Measurements from ENCODE around the gene S100Z.
"Not testable (repeated sequence)": the region's sequence is repeated elsewhere in the genome, so short reads cannot be mapped to it uniquely, and the experiment has no call there.

Gene S100Z

DNA sequence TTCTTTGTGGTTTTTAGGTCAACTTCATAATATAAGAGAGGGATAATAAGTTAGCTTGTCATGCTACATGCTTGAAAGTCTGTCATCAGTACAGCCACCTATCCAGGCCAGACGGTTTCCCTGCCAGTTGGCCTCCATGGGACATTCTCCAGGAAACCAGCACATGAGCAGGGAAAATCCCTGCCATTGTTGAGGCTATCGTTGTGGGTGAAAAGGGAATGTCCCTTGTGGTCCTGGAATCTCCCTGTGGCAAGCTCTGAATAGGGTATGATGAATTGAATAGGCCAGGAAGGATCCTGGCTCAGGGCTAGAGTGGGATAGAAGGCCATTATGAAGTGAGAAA, 18.7 kb upstream of the S100Z start:
- peak in 1 of 2 donors; percentile 20 for ATAC-seq

GRCh38 chr5:76836181-76836580, 13.6 kb upstream of the S100Z start:
- ATAC-seq = no peak

DNA sequence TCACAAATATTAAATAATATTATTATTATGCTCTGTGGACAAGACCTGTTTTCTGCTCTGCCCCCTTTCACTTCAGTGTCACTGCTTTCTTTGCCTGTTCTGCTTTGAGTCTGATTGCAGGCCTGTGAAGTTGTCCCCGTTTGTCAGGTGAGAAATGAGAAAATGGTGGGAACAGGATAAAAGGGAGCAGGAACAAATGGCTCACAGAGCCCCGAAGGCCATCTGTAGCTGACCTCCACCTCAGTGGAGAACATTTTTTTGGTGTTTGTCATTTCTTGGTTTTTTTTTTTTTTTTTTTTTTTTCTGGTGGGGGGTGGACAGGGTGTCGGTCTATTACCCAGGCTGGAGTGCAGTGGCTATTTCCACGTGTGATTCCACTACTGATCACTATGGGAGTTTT, 13.2 kb upstream of the S100Z start:
- ATAC-seq = no peak

GRCh38 chr5:76838481-76839261, 11.1 kb upstream of the S100Z start:
- ATAC-seq = no peak

- no peak for ATAC-seq
Measured at GRCh38 chr5:76841361-76841760, 8.5 kb upstream of the S100Z start.

DNA sequence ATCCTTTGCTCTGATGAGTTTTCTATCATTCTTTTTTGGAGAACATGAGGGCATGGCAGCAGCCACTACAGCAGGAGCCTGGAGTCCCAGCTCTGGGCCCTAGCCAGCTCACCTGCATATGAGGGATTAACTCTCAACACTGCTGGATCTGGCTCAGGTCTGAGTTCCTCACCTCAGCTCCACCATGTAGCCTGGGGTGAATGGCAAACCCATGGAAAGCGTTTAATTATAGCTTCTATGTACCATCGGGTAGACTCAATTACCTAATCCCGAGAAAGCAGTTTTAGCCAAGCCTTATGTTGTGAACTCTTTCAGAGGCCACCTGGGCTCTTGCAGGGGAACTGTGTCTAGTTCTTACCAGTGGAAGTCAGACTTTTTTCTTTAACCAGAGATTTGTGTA, 3.9 kb upstream of the S100Z start:
- no peak for ATAC-seq

DNA sequence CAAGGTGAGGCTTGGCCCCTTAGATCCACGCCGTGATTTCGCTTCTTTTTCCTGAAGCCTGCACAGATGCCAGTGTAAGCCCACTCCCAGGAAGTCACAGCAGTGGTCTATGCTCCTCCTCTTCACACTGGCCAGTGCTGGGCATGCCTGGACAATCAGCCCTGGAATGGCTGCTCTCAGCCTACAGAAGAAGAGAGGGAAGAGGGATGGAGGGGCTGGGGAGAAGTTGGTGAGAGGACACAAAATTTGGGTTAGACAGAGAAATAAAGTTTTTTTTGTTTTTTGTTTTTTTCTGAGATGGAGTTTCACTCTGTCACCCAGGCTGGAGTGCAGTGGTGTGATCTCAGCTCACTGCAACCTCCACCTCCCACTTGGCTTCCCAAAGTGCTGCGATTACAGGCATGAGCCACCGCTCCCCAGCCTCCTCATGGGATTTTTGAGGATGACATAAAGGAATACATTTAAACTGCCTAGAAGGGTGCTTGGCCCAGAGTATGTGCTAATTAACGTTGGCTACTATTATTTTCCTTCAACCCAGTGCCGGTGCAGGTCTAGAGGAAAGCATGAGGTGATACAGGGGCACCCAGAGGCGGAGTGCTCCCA, 830 bp downstream of the S100Z start:
- peak in 1 of 2 donors; percentile 11 for ATAC-seq

GRCh38 chr5:76851728-76852369, 2.0 kb downstream of the S100Z start:
- ATAC-seq = no peak

DNA sequence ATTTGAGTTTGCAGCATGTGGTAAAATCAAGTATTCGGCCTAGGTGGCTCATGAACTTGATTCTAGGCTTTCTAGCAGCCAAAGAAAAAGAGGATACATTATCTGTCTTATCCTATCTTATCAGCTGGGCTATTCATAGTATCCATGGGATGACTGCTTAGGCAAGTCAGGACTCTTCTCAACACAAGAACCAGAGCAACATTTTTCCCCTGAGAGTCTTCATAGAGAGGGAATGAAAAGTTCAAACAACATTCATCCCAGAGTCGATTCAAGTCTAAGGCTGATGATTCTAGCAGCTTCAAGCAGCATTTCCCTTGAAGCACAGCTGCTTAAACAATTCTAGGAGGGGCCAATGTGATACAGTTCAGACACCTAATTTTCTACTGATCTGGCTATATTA, 3.0 kb downstream of the S100Z start:
- no peak for ATAC-seq

GRCh38 chr5:76853741-76854140, 3.9 kb downstream of the S100Z start:
- not testable (repeated sequence) for ATAC-seq

DNA sequence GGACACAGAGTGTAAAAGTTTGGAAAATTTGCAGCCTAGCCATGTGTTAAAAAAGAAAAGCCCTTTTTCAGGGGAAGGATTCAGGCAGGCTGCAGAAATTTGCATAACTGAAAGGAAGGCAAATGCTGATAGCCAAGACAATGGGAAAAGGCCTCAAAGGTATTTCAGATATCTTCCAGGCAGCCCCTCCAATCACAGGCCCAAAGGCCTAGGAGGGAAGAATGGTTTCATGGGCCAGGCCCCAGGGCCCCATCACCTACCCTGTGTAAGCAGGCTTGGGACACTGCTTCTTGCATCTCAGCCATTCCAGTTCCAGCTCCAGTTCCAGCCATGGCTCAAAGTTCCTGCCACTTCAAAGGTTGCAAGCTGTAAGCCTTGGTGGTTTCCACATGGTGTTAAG, 4.8 kb downstream of the S100Z start:
- ATAC-seq = no peak

- not testable (repeated sequence) for ATAC-seq
Measured at GRCh38 chr5:76855501-76855900, 5.7 kb downstream of the S100Z start.

DNA sequence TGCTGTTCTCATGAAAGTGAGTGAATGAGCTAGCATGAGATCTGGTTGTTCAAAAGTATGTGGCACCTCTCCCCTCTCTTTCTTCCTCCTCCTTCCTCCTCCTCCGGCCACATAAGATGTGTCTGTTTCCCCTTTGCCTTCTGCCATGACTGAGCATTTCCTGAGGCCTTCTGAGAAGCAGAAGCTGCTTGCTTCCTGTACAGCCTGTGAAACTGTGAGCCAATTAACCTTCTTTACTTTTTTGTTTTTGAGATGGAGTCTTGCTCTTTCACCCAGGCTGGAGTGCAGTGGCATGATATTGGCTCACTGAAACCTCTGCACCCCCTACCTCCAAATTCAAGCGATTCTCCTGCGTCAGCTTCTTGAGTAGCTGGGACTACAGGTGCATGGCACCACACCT, 6.1 kb downstream of the S100Z start:
- ATAC-seq = peak; percentile 86 to 88

- not testable (repeated sequence) for ATAC-seq
Measured at GRCh38 chr5:76856800-76857199, 7.0 kb downstream of the S100Z start.

- no peak for ATAC-seq
Measured at GRCh38 chr5:76859591-76860247, 9.9 kb downstream of the S100Z start.

DNA sequence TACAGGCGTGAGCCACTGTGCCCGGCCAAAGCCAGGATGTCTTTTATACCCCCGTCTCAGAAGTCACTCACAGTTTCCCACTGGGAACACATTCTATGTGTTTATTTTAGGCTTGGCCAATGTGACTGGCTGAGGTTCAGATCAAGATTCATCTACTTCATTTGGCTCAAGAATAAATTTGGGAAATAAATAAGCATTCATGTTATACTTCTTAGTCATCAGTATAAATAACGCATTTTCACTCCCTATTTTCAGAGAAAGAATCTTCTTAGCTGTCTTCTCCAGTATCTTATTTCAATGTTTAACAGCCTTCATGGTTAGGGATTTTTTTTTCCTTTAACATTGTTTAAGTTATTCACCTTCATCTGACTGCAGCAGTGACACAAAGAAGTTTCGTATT, 11.8 kb downstream of the S100Z start:
- no peak for ATAC-seq

- ATAC-seq = no peak
Measured at GRCh38 chr5:76863001-76863400, 13.2 kb downstream of the S100Z start.

- ATAC-seq = no peak
Measured at GRCh38 chr5:76866503-76866902, 16.7 kb downstream of the S100Z start.

GRCh38 chr5:76867038-76867437, 17.2 kb downstream of the S100Z start:
- no peak for ATAC-seq

GRCh38 chr5:76867827-76868693, 18.2 kb downstream of the S100Z start:
- peak; percentile 53 to 62 for ATAC-seq

DNA sequence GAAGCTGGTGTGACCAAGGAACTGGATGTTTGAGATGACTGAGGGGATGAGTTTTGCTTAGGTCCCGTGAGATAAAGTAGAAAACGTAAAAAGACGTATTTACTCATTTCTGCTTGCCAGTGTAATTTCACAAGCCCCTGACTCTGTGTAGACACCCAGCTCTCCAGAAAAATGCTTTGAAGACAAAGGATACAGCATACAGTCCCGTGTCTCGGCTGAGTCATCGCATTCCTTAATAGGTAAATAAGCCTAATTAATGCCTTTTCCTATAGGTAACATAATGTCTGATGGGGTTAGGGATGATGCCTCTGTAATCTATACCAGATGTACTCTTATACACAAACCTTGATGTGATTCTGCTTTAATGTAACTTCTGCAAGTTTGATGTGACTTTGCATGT, 20.2 kb downstream of the S100Z start:
- ATAC-seq = no peak

DNA sequence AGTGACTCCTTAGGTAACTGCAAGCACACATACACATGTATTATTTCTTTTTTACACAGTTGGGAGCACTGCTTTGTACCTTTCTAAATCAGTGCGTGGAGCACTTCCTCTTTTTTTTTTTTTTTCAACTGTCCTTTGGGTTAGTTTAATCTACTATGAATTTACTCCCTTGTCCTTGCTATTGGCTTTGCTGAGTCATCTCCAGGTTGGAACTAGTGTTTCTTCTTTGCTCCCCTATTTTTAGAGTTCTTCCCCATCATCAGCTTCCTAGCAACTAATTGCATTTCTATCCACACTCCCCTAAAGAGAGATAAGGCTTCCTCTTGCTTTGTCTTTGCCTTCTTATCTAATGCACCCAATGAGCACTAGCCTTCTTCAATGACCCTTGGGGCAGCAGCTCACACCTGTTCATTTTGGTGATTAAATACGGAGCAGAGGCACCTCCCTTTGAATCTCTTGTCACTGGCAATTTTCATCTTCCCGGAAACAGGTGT, 24.3 kb downstream of the S100Z start:
- no peak for ATAC-seq
